ENCODE measurements around the gene RNF11.
A peak's percentile ranks its signal among the peaks of the same experiment; 100 is the strongest.
"Not testable (repeated sequence)": the region's sequence is repeated elsewhere in the genome, so short reads cannot be mapped to it uniquely, and the experiment has no call there.

RNF11 gene

DNA sequence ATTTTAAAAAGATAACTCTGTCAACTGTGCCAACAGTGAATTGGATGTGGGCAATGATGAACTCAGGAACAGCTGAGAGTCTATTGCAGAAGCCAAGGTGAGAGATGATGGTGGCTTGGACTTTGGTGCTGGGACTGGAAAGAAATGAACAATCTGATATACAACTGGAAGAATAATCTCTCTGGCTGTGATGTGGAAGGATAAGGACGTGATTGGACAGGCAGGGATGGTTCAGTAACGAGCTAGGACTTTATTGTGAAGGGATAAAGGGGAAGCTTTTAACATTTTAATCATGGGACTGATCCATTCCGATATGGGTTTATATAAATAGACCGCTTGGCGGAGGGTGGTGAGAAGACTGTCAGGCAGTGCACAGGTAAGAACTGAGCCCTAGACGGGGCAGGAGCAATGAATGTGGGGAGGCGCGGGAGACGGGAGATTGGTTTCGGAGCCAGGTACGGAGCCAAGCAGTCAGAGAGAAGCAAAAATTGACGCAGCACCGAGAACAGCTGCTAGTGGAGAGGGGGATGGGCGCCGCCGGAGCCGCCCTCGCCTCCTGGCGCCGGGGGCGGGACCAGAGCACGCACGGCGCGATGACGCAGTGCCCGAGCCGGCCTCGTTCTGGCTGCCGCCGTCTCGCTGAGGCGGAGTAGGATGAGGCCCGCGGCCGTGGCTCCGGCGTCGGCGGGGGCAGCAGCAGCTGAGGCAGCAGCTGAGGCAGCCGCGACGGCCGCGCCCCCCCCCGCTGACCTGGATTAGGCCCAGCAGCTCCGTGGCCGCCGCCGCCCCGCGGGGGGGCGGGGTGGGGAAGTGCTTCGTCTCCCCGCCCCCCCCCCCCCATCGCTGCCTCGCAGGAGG, at the start of gene RNF11:
Gene RNF11, plus strand, starts transcription at position 601 of the 858 bp plus-strand sequence. CDS start 484 bp downstream, outside the sequence.
- peak within 1 kb of the TSS; percentile 93 for H3K4me3 ChIP-seq (ENCODE audit: low read depth, low read length)

DNA sequence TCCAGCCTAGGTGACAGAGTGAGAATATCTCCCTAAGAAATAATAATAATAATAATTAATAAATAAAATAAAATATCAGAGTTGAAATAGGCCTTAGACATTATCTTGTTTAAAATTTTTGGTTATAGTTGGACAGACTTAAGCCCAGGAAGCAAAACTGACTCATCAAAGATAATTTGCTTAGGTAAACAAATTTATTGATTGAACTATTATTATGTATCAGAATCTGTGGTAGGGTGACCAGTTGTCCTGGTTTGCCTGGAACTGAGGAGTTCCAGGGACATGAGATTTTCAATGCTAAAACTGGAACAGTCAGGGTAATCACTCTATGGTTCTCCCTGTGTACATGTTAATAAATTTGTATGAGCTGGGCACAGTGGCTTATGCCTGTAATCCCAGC, 47.8 kb upstream of the RNF11 start:
- H3K4me3 ChIP-seq (ENCODE audit: low read depth, low read length) = no peak overlapping the region

DNA sequence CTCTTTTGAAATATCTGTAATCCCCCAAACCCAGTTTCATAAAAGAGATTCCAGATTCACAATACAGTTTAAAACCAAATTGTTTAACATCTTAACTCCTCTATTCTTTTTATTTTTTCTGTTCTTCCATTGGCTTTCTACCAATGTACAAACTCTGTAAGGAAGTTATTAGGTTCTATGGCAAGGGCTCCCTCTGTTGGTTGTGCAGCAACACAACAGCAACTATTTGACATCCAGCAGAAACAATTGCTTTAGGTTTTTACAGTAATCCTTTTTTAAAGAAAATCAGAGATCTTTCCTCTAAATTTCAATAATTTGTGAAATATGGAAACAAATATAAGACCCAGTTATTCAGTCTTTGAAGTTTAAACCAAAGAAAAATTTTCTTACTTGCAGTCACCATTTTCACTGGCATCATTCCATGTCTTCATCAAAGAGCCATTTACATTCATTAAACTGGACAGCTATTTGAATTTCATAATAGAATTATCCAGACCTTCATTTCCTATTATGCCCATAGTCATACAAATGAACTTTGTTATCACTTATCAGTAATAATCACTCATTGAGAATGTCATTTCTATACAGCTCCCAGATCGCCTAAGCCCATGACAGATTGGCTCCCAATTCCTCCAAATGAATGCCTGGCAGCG, 46.5 kb upstream of the RNF11 start:
- H3K4me3 ChIP-seq (ENCODE audit: low read depth, low read length) = no peak overlapping the region

- H3K4me3 ChIP-seq (ENCODE audit: low read depth, low read length) = no peak overlapping the region
Measured at GRCh38 chr1:51190961-51191360, 45.1 kb upstream of the RNF11 start.

- no peak overlapping the region for H3K4me3 ChIP-seq (ENCODE audit: low read depth, low read length)
Measured at GRCh38 chr1:51192213-51192843, 43.7 kb upstream of the RNF11 start.

GRCh38 chr1:51193564-51193963, 42.5 kb upstream of the RNF11 start:
- H3K4me3 ChIP-seq (ENCODE audit: low read depth, low read length) = no peak overlapping the region

GRCh38 chr1:51203121-51203873, 32.8 kb upstream of the RNF11 start:
- H3K4me3 ChIP-seq (ENCODE audit: low read depth, low read length) = no peak overlapping the region

DNA sequence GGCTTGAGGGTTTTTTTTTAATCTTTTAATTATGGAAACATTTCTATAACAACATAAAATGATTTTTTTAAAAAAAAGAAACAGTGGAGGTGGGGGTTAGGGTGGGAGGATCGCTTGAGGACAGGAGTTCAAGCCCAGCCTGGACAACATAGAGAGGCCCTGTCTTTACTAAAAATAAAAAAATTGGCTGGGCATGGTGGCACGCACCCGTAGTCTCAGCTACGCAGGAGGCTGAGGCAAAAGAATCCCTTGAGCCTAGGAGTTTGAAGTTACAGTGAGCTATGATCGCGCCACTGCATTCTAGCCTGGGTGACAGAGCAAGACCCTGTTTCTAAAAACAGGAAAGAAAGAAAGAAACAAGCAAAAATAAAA, 32.2 kb upstream of the RNF11 start:
- no peak overlapping the region for H3K4me3 ChIP-seq (ENCODE audit: low read depth, low read length)

- no peak overlapping the region for H3K4me3 ChIP-seq (ENCODE audit: low read depth, low read length)
Measured at GRCh38 chr1:51210055-51210454, 26.0 kb upstream of the RNF11 start.

DNA sequence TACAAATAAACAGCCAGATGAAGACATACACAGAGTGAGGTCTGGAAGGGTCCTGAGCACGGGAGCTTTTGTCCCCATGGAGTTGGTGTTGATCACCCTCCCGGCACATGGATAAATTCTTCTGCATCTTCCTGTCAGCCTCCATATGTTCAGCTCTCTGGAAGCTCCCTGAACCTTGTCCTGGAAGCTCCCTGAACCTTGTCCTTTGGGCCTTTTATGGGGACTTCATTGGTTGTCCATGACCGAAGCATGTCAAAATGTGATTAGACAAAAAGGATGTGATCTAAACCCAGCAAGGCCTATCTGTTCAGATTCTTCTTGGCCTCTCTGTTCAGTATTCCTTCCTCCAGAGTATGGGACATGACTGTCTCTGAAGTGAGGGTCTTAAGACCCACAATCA, 25.4 kb upstream of the RNF11 start:
- H3K4me3 ChIP-seq (ENCODE audit: low read depth, low read length) = no peak overlapping the region

- no peak overlapping the region for H3K4me3 ChIP-seq (ENCODE audit: low read depth, low read length)
Measured at GRCh38 chr1:51214615-51215131, 21.4 kb upstream of the RNF11 start.

DNA sequence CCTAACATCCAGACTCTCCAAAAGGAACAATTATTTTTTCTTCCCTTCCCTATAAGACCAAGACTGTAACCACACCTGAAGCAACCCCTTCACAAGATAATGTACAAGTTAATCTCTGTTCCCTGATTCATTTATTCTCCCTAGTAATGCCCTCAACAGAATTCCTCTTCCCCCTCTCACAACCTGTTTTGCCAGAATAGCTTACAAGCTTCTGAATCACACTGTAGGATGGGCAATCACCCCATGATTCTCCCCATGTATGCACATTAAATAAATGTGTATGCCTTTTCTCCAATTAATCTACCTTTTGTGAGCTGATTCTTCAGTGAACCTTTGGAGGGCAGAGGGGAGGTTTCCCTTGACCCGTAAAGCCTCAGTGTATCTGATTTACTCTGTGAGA, 20.9 kb upstream of the RNF11 start:
- H3K4me3 ChIP-seq (ENCODE audit: low read depth, low read length) = no peak overlapping the region

DNA sequence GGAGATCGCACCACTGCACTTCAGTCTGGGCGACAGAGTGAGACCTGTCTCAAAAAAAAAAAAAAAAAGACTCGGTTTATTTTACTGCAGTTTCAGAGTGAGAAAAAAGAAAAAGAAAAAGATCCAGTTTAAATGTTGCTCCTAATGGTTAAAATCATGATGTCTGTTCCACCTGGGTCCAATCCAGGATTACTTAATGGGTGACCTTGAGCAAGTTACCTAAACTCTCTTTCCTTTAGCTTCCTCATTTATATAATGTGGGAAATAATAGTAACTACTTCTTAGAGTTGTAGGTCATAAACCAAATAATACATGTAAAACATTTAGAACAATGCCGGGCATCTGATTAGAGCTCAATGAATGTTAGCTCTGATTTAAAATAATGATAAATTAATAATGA, 19.4 kb upstream of the RNF11 start:
- no peak overlapping the region for H3K4me3 ChIP-seq (ENCODE audit: low read depth, low read length)

GRCh38 chr1:51217101-51217500, 19.0 kb upstream of the RNF11 start:
- no peak overlapping the region for H3K4me3 ChIP-seq (ENCODE audit: low read depth, low read length)

GRCh38 chr1:51218570-51218969, 17.5 kb upstream of the RNF11 start:
- H3K4me3 ChIP-seq (ENCODE audit: low read depth, low read length) = no peak overlapping the region

GRCh38 chr1:51219022-51219421, 17.1 kb upstream of the RNF11 start:
- no peak overlapping the region for H3K4me3 ChIP-seq (ENCODE audit: low read depth, low read length)

- not testable (repeated sequence) for H3K4me3 ChIP-seq (ENCODE audit: low read depth, low read length)
Measured at GRCh38 chr1:51221529-51221928, 14.5 kb upstream of the RNF11 start.

DNA sequence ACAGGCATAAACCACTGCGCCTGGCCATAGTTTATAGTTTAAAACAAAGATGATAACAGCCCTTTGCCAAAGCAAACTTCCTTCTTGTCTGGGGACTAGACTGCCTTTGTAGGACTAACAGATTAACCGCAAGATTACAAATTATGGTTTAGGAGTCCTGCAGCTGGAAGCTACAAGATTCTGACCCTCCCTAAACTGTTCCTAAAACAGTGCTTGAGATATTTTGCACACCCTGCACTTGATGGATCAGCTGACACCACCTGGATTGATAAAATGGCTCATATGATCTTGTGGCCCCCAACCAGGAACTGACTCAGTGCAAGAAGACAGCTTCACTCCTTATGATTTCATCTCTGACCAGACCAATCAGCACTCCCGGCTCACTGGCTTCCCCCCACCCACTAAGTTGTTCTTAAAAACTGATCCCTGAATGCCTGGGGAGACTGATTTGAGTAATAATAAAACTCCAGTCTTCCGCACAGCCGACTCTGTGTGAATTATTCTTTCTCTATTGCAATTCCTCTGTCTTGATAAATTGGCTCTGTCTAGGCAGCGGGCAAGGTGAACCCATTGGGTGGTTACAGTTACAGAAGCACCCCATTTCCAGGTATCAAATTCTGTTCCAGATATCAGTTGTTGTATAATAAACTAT, 13.8 kb upstream of the RNF11 start:
- no peak overlapping the region for H3K4me3 ChIP-seq (ENCODE audit: low read depth, low read length)

DNA sequence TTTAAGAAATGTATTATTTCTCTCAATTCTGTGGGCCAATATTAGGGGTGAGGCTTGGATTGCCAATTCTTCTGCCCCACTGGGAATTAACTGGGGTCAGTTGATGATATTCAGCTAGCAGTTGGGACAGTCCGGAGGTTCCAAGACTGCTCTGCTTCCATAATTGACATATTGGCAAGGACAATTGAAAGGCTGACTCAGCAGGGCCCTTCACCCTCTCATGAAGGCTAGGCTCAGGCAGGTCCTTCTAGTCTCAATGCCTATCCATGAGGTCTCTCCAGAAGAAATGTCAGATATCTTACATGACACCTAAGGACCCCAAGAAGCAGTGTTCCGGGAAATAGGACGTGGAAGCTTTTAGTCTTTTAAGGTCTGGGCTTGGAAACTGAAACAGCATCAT, 13.3 kb upstream of the RNF11 start:
- no peak overlapping the region for H3K4me3 ChIP-seq (ENCODE audit: low read depth, low read length)

- H3K4me3 ChIP-seq (ENCODE audit: low read depth, low read length) = no peak overlapping the region
Measured at GRCh38 chr1:51224255-51224654, 11.8 kb upstream of the RNF11 start.

Data from iPS-11a (cell line).